Effector CD4-positive, alpha-beta T cell (primary cell): ENCODE results near the gene IBTK.
"Not testable (repeated sequence)": the region's sequence is repeated elsewhere in the genome, so short reads cannot be mapped to it uniquely, and the experiment has no call there.

Experiments used
- DNase-seq: peaks from one replicate; pipeline ENCODE4 v3.0.0-alpha.2; 2020

IBTK gene

GRCh38 chr6:82178077-82178758 lies 69.3 kb downstream of the IBTK start:
- DNase-seq, result no peak

- DNase-seq, result no peak
Observed at GRCh38 chr6:82176616-82177015, 70.9 kb downstream of the IBTK start.

- no peak for DNase-seq
Observed at GRCh38 chr6:82172594-82172993, 75.0 kb downstream of the IBTK start.

GRCh38 chr6:82169138-82169876 lies 78.2 kb downstream of the IBTK start:
- no peak for DNase-seq

- DNase-seq, result no peak
Observed at GRCh38 chr6:82166493-82166892, 81.1 kb downstream of the IBTK start.

- DNase-seq, result no peak
Observed at GRCh38 chr6:82160255-82160990, 87.1 kb downstream of the IBTK start.

- DNase-seq, result not testable (repeated sequence)
Observed at GRCh38 chr6:82152786-82153185, 94.8 kb downstream of the IBTK start.

- DNase-seq, result not testable (repeated sequence)
Observed at GRCh38 chr6:82151147-82151546, 96.4 kb downstream of the IBTK start.

- DNase-seq, result no peak
Observed at GRCh38 chr6:82145926-82146452, 101.6 kb downstream of the IBTK start.

- DNase-seq, result no peak
Observed at GRCh38 chr6:82144852-82145340, 102.6 kb downstream of the IBTK start.

- DNase-seq, result no peak
Observed at GRCh38 chr6:82144007-82144851, 103.3 kb downstream of the IBTK start.

- no peak for DNase-seq
Observed at GRCh38 chr6:82143041-82143481, 104.5 kb downstream of the IBTK start.

GRCh38 chr6:82142524-82142923 lies 105.0 kb downstream of the IBTK start:
- no peak for DNase-seq

GRCh38 chr6:82138075-82138791 lies 109.3 kb downstream of the IBTK start:
- DNase-seq, result no peak

GRCh38 chr6:82131441-82131840 lies 116.1 kb downstream of the IBTK start:
- no peak for DNase-seq

- DNase-seq, result no peak
Observed at GRCh38 chr6:82129797-82130196, 117.7 kb downstream of the IBTK start.

GRCh38 chr6:82128973-82129372 lies 118.6 kb downstream of the IBTK start:
- DNase-seq, result not testable (repeated sequence)

- no peak for DNase-seq
Observed at GRCh38 chr6:82123632-82124031, 123.9 kb downstream of the IBTK start.
